NCI-H2081 treated with DMSO at 0.1 percent for 48 hours (cell line): Measurements from ENCODE around the gene HBA2.
"Not testable (repeated sequence)": the region's sequence is repeated elsewhere in the genome, so short reads cannot be mapped to it uniquely, and the experiment has no call there.

Experiments
- DNase-seq: peaks from one replicate; lab custom pipeline; 2025; lab: John Stamatoyannopoulos, UW

Gene HBA2

DNA sequence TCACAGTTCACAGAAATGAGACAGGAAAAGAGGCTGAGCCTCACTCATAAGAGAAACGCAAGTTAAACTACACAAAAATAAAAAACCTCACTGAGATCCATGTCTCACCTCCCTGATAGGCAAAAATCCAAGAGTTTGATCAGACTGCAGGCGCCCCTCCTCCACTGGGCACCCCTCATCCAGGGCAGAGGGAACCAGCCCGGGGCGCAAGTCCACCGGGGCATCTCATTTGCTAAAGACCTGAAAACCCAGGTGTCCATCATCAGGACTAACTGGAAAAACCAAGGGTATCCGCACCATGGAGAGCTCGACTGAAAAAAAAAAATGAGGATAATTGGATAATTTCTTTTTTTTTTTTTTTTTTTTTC is 17.7 kb upstream of the HBA2 start:
- DNase-seq: no peak

DNA sequence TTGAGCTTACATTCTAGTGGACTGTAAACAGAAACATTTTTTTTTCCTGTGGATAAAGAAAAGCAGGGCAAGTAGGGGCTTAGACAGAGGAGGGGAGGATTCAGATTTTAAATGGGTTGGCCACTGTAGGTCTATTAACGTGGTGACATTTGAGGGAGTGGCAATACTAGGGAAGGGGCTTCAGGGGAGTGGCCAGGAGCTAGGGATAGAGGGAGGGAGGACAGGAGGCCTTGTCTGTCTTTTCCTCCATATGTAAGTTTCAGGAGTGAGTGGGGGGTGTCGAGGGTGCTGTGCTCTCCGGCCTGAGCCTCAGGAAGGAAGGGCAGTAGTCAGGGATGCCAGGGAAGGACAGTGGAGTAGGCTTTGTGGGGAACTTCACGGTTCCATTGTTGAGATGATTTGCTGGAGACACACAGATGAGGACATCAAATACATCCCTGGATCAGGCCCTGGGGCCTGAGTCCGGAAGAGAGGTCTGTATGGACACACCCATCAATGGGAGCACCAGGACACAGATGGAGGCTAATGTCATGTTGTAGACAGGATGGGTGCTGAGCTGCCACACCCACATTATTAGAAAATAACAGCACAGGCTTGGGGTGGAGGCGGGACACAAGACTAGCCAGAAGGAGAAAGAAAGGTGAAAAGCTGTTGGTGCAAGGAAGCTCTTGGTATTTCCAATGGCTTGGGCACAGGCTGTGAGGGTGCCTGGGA is 13.4 kb upstream of the HBA2 start:
- DNase-seq: no peak

DNA sequence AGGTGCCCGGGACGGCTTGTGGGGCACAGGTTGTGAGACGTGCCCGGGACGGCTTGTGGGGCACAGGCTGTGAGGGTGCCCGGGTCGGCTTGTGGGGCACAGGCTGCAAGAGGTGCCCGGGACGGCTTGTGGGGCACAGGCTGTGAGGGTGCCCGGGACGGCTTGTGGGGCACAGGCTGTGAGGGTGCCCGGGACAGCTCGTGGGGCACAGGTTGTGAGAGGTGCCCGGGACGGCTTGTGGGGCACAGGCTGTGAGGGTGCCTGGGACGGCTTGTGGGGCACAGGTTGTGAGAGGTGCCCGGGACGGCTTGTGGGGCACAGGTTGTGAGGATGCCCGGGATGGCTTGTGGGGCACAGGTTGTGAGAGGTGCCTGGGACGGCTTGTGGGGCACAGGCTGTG is 12.4 kb upstream of the HBA2 start:
- DNase-seq: not testable (repeated sequence)

DNA sequence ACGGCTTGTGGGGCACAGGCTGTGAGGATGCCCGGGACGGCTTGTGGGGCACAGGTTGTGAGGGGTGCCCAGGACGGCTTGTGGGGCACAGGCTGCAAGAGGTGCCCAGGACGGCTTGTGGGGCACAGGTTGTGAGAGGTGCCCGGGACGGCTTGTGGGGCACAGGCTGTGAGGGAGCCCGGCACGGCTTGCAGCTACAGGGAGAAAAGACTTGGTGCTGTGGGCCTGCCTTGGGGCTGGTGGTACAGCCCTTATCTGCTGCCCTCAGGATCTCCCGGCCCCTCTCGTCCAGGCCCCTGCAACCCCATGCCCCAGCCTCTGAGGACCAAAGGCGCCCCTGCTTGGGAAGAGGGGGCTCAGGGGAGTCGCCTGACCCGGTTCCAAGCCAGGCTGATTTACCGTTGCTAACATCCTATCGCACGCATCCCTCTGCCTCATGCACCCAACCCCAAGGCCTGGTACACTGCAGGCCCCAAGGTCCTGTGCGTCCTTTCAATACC is 11.9 kb upstream of the HBA2 start:
- no peak for DNase-seq

DNA sequence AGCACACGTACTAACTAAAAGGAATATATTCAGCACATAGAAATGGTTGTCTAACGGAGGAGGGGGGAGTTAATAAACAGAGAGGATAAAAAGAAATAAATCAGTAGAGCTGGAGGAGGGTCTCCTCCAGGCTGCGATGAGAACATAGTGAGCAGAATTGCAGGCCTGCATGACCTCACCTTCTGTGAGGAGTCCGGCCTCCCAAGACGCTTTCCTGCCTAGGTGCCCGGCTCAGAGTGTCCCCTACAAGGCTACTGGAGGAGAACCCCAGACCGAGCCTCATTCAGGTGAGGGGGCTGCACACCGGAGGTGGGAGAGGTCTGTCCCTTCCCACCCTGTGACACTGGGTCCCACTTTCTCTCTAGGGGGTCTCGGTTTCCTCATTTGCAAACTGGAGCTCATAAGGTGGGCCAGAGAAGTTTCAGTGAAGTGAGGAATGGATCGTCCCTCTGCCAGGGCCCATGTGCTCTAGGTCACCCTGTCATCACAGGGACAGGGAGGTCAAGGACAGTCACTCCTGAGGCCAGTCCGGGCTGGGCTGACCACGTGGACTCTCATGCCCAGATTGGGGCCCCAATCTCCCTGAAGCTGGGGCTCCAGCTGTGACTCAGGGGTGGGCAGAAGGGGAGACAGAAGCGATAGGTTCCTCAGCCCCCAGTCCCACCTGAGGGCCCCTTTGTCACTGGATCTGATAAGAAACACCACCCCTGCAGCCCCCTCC is 10.2 kb upstream of the HBA2 start:
- DNase-seq: no peak

DNA sequence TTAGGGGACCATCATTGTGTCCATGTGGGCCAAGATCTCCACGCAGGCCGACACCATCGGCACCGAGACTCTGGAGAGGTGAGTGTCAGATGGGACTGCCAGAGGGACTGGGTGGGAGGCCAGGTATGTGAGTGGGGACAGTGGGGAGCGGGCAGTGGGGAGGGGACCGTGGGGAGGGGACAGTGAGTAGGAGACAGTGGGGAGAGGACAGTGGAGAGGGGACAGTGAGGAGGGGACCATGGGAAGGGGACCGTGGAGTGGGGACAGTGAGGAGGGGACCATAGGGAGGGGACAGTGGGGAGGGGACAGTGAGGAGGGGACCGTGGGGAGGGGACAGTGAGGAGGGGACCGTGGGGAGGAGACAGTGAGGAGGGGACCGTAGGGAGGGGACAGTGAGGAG is 9.5 kb upstream of the HBA2 start:
- not testable (repeated sequence) for DNase-seq

DNA sequence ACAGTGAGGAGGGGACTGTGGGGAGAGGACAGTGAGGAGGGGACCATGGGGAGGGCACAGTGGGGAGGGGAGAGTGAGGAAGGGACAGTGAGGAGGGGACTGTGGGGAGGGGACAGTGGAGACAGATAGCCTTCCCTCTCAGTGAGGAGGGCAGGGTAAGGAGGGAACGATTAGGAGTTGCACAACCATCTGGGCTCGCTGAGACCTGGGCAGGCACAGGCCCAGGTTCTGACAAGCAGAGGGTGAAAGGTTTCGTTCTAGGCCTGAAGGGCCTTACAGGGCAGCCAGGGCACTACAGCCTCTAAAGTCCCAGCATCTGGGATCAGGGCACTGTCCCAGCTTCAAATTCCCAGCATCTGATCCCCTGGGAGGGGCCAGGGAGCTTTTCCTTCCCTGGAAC is 9.0 kb upstream of the HBA2 start:
- DNase-seq: not testable (repeated sequence)

DNA sequence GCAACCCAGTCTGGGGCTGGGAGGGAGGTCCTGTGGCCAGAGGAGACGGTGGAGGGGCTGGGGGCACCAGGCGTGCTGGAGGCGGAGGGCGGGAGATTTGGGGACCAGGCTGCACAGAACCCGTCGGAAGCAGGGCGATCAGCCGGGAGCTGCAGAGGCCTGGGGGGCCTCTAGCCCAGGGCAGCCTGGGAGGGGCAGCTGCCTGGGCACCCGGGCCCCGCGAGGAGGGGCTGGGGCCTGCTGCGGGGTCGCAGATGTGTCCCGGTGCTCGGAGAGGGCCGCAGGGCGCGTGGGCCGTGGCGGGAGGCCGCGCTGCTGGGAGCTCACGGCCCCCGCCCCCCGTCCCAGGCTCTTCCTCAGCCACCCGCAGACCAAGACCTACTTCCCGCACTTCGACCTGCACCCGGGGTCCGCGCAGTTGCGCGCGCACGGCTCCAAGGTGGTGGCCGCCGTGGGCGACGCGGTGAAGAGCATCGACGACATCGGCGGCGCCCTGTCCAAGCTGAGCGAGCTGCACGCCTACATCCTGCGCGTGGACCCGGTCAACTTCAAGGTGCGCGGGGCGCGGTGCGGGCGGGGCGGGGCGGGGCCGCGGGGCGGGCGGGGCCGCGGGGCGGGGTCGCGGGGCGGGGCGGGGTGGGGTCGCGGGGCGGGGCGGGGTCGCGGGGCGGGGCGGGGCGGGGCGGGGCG is 8.4 kb upstream of the HBA2 start:
- not testable (repeated sequence) for DNase-seq

DNA sequence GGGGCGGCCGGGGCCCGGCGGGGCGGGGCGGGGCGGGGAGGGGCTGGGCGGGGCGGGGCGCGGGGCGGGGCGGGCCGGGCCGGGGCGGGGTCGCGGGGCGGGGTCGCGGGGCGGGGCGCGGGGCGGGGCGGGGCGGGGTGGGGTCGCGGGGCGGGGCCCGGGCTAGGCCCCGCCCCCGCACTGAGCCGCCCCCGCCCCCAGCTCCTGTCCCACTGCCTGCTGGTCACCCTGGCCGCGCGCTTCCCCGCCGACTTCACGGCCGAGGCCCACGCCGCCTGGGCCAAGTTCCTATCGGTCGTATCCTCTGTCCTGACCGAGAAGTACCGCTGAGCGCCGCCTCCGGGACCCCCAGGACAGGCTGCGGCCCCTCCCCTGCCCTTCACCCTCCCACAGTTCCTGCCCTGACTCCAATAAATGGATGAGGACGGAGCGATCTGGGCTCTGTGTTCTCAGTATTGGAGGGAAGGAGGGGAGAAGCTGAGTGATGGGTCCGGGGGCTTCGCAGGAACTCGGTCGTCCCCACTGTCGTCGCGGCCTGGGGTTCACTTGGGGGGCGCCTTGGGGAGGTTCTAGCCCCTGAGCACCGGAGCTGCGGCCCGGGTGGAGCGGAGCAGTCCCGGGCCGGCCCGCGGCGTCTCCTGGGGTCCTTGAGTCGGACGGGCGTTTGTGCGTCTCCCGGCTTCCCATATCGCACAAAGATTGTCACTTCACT is 7.7 kb upstream of the HBA2 start:
- no peak for DNase-seq

DNA sequence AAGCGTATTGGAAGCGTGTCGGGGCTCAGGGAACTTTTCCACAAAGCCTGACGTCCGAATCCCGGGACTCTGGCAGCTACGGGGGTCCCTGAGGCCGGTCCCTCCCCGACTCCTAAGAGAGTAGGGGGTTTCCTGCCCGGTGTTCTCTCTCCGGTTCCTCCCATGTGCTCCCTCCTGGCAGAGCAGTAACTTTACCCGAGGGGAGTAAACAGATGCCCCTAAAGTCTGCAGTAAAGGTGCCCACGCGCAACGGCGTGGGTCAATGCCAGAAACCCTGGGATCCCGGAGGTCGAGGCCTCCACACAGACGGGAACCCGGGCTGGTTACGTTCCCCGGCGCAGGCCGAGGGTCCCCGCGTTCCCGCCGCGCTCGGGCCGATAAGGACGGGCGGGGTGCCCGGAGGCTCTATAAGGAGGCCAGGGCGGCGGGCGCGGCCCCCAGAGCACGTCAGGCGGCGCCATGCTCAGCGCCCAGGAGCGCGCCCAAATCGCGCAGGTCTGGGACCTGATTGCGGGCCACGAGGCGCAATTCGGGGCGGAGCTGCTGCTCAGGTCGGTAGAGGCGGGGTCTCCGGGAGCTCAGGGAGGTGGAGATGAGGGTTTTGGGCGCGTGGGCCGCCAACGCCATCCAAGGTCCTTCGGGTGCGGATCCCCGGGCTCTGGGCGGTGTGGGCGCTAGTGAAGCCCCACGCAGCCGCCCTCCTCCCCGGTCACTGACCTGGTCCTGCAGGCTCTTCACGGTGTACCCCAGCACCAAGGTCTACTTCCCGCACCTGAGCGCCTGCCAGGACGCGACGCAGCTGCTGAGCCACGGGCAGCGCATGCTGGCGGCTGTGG is 6.9 kb upstream of the HBA2 start, which contains the start of gene HBM:
Gene HBM (plus strand): TSS at position 440 of the 836 bp plus-strand sequence. CDS start 20 bp downstream, at position 460.
- DNase-seq: no peak

DNA sequence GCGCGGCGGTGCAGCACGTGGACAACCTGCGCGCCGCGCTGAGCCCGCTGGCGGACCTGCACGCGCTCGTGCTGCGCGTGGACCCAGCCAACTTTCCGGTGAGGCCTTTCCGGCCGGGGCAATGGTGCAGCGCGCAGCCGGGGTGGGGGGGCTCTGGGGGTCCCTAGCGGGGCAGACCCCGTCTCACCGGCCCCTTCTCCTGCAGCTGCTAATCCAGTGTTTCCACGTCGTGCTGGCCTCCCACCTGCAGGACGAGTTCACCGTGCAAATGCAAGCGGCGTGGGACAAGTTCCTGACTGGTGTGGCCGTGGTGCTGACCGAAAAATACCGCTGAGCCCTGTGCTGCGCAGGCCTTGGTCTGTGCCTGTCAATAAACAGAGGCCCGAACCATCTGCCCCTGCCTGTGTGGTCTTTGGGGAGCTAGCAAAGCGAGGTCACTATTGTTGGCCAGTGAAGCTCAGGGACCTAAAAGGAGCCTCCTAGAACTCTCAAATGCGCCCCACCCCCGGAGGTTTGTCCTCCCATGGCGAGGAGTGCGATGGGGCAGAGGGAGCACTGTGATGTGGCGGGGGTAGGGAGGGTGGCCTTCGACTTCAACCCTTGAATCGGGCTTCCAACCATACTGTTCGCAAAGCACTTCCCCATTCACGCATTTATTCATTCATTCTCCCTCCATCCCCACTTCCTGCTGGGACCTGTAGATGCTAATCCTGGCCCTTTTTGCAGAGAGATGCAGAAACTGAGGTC is 6.1 kb upstream of the HBA2 start:
- no peak for DNase-seq

DNA sequence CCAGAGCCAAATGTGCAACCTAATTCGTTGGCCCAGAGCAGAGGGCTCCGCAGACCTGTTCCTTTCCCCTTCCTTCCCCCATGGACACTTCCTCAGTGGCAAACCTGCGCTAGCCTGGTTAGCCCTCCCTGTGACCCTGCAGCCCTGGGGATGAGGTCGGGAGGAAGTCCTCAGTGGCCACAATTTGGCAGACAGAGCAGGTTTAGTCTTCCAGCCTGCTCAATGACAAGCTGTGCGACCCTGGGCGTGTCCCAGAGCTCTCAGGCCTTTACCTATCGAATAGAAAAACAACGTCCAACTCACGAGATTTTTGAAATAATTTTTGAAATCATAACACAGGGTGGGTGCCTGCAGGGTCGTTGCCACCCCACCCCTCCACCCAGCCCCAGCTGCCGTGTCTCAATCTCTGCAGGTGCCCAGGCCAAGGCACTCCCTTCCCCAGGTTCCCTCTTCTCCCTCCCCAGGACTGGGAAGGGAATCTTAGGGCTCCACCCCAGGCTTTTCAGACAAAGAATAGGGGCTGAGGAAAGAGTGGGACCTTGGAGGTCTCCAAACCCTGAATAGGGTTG is 5.5 kb upstream of the HBA2 start:
- DNase-seq: no peak

DNA sequence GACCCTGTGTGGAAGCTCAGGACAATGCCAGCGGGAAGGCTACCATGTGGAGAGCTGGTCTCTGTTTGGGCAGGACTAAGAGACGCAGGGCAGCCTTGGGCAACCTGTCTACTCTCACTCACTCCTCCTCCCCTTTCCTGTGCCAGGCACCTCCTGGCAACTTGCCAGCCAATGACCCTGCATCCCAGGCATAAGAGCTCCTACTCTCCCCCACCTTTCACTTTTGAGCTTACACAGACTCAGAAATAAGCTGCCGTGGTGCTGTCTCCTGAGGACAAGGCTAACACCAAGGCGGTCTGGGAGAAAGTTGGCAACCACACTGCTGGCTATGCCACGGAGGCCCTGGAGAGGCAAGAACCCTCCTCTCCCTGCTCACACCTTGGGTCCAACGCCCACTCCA is 4.3 kb upstream of the HBA2 start:
- DNase-seq: no peak

DNA sequence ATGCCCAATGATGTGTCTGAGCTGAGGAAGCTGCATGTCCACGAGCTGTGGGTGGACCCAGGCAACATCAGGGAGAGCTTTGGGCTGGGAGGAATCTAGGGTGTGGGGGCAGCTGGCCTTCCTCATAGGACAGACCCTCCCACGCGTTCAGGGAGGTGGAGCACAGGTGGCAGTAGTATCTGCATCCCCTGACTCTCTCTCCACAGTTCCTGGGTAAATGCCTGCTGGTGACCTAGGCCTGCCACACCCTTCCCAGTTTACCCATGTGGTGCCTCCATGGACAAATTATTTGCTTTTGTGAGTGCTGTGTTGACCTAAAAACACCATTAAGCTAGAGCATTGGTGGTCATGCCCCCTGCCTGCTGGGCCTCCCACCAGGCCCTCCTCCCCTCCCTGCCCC is 3.7 kb upstream of the HBA2 start:
- no peak for DNase-seq

DNA sequence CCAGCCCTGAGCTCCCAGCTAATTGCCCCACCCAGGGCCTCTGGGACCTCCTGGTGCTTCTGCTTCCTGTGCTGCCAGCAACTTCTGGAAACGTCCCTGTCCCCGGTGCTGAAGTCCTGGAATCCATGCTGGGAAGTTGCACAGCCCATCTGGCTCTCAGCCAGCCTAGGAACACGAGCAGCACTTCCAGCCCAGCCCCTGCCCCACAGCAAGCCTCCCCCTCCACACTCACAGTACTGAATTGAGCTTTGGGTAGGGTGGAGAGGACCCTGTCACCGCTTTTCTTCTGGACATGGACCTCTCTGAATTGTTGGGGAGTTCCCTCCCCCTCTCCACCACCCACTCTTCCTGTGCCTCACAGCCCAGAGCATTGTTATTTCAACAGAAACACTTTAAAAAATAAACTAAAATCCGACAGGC is 2.6 kb upstream of the HBA2 start:
- DNase-seq: not testable (repeated sequence)

DNA sequence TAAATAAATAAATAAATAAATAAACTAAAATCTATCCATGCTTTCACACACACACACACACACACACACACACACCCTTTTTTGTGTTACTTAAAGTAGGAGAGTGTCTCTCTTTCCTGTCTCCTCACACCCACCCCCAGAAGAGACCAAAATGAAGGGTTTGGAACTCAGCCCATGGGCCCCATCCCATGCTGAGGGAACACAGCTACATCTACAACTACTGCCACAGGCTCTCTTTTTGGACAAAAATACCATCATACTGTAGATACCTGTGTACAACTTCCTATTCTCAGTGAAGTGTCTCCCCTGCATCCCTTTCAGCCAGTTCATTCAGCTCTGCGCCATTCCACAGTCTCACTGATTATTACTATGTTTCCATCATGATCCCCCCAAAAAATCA is 1.9 kb upstream of the HBA2 start:
- DNase-seq: no peak

DNA sequence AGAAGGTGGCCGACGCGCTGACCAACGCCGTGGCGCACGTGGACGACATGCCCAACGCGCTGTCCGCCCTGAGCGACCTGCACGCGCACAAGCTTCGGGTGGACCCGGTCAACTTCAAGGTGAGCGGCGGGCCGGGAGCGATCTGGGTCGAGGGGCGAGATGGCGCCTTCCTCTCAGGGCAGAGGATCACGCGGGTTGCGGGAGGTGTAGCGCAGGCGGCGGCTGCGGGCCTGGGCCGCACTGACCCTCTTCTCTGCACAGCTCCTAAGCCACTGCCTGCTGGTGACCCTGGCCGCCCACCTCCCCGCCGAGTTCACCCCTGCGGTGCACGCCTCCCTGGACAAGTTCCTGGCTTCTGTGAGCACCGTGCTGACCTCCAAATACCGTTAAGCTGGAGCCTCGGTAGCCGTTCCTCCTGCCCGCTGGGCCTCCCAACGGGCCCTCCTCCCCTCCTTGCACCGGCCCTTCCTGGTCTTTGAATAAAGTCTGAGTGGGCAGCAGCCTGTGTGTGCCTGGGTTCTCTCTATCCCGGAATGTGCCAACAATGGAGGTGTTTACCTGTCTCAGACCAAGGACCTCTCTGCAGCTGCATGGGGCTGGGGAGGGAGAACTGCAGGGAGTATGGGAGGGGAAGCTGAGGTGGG is 657 bp downstream of the HBA2 start:
- DNase-seq: not testable (repeated sequence)

DNA sequence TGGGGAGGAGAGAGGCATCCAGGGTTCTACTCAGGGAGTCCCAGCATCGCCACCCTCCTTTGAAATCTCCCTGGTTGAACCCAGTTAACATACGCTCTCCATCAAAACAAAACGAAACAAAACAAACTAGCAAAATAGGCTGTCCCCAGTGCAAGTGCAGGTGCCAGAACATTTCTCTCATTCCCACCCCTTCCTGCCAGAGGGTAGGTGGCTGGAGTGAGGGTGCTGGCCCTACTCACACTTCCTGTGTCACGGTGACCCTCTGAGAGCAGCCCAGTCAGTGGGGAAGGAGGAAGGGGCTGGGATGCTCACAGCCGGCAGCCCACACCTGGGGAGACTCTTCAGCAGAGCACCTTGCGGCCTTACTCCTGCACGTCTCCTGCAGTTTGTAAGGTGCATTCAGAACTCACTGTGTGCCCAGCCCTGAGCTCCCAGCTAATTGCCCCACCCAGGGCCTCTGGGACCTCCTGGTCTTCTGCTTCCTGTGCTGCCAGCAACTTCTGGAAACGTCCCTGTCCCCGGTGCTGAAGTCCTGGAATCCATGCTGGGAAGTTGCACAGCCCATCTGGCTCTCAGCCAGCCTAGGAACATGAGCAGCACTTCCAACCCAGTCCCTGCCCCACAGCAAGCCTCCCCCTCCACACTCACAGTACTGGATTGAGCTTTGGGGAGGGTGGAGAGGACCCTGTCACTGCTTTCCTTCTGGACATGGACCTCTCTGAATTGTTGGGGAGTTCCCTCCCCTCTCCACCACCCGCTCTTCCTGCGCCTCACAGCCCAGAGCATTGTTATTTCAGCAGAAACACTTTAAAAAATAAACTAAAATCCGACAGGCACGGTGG is 1.5 kb downstream of the HBA2 start:
- DNase-seq: not testable (repeated sequence)
